Liver (tissue), 9 donors: ENCODE data around the gene GSE1. TPM values are rescaled to one million over a fixed set of nuclear protein-coding genes. Genes with fewer than 3 reads are reported as not detected.

Experiments
- DNase-seq: peaks from one replicate; pipeline ENCODE4 v3.0.0-alpha.2; 2017; ENCODE audit warnings: low spot score
- H3K27ac ChIP-seq, 2 donors: one replicate each; pipeline ENCODE4 v1.7.0; 2013; ENCODE audit warnings: inconsistent platforms in 2 of 2, low read length in 2 of 2, control low read depth in 1 of 2, low read depth in 1 of 2, mild to moderate bottlenecking in 1 of 2
- H3K27me3 ChIP-seq, 4 donors: one replicate each; pipeline versions ENCODE4 v1.6.1 to v1.7.0; 2013; ENCODE audit warnings: low read length in 3 of 4, inconsistent platforms in 1 of 4, mild to moderate bottlenecking in 1 of 4, moderate library complexity in 1 of 4; ENCODE audit not compliant: control insufficient read depth in 4 of 4, insufficient read depth in 4 of 4
- H3K36me3 ChIP-seq, 4 donors: one replicate each; pipeline versions ENCODE4 v1.6.1 to v1.7.0; 2013; ENCODE audit warnings: low read length in 3 of 4, mild to moderate bottlenecking in 3 of 4, low read depth in 1 of 4, moderate library complexity in 1 of 4; ENCODE audit not compliant: control insufficient read depth in 4 of 4, insufficient read depth in 3 of 4
- H3K4me1 ChIP-seq, 4 donors: one replicate each; pipeline versions ENCODE4 v1.6.1 to v1.7.0; 2013; ENCODE audit warnings: low read length in 3 of 4, mild to moderate bottlenecking in 3 of 4, moderate library complexity in 1 of 4; ENCODE audit not compliant: control insufficient read depth in 4 of 4, insufficient read depth in 4 of 4
- H3K4me3 ChIP-seq, 3 donors: one replicate each; pipeline versions ENCODE4 v1.6.1 to v1.7.0; 2013; ENCODE audit warnings: low read length in 3 of 3, control low read depth in 1 of 3, low read depth in 1 of 3, mild to moderate bottlenecking in 1 of 3
- H3K9ac ChIP-seq, 2 donors: one replicate each; pipeline ENCODE4 v1.7.0; 2013; ENCODE audit warnings: low read length in 2 of 2, mild to moderate bottlenecking in 2 of 2, moderate library complexity in 2 of 2, control low read depth in 1 of 2, low read depth in 1 of 2
- H3K9me3 ChIP-seq, 4 donors: one replicate each; pipeline versions ENCODE4 v1.6.1 to v1.7.0; 2013; ENCODE audit warnings: low read length in 3 of 4; ENCODE audit not compliant: control insufficient read depth in 4 of 4
- ATF3 ChIP-seq: IDR thresholded peaks from 2 replicates; pipeline ENCODE4 v1.6.1; 2016; ENCODE audit warnings: antibody characterized with exemption
- CTCF ChIP-seq: fragments of 150-350 bp; IDR thresholded peaks from 2 replicates; pipeline ENCODE4 v1.5.1; 2017; ENCODE audit warnings: improper control_type of control experiment, low read depth, low read length; ENCODE audit not compliant: missing input control
- EGR1 ChIP-seq, 2 donors: IDR thresholded peaks; 2 replicates each; pipeline ENCODE4 v1.6.1; 2016 to 2018; ENCODE audit warnings: antibody characterized with exemption in 2 of 2, low read depth in 2 of 2
- FOXA1 ChIP-seq: IDR thresholded peaks from 2 replicates; pipeline ENCODE4 v1.6.1; 2016; ENCODE audit warnings: antibody characterized with exemption
- FOXA2 ChIP-seq: IDR thresholded peaks from 2 replicates; pipeline ENCODE4 v1.6.1; 2016; ENCODE audit warnings: antibody characterized with exemption
- GABPA ChIP-seq, 2 donors: IDR thresholded peaks in 1 of 2; conservative IDR thresholded peaks in 1 of 2; 2 replicates each; pipeline ENCODE4 v1.6.1; 2016; ENCODE audit warnings: antibody characterized with exemption in 2 of 2, mild to moderate bottlenecking in 1 of 2, moderate library complexity in 1 of 2
- HNF4A ChIP-seq, 2 donors: conservative IDR thresholded peaks; 2 replicates each; pipeline ENCODE4 v1.6.1; 2016; ENCODE audit warnings: antibody characterized with exemption in 2 of 2, mild to moderate bottlenecking in 2 of 2
- HNF4G ChIP-seq: IDR thresholded peaks from 2 replicates; pipeline ENCODE4 v1.6.1; 2016; ENCODE audit warnings: antibody characterized with exemption
- JUND ChIP-seq, 2 donors: IDR thresholded peaks; 2 replicates each; pipeline ENCODE4 v1.6.1; 2016; ENCODE audit warnings: antibody characterized with exemption in 2 of 2
- MAX ChIP-seq: IDR thresholded peaks from 2 replicates; pipeline ENCODE4 v1.6.1; 2016; ENCODE audit warnings: antibody characterized with exemption
- NR2F2 ChIP-seq: IDR thresholded peaks from 2 replicates; pipeline ENCODE4 v1.6.1; 2016; ENCODE audit warnings: antibody characterized with exemption
- RAD21 ChIP-seq, 2 donors: IDR thresholded peaks; 2 replicates each; pipeline ENCODE4 v1.6.1; 2016; ENCODE audit warnings: antibody characterized with exemption in 2 of 2, mild to moderate bottlenecking in 2 of 2
- RXRA ChIP-seq, 2 donors: IDR thresholded peaks; 2 replicates each; pipeline ENCODE4 v1.6.1; 2017 to 2018; ENCODE audit warnings: antibody characterized with exemption in 2 of 2, mild to moderate bottlenecking in 1 of 2
- SP1 ChIP-seq: IDR thresholded peaks from 2 replicates; pipeline ENCODE4 v1.6.1; 2018; ENCODE audit warnings: antibody characterized with exemption, mild to moderate bottlenecking
- TAF1 ChIP-seq: conservative IDR thresholded peaks from 2 replicates; pipeline ENCODE4 v1.6.1; 2016; ENCODE audit warnings: antibody characterized with exemption, mild to moderate bottlenecking
- YY1 ChIP-seq: IDR thresholded peaks from 2 replicates; pipeline ENCODE4 v1.6.1; 2016; ENCODE audit warnings: antibody characterized with exemption, mild to moderate bottlenecking
- WGBS: extraction: QIAGEN DNeasy Blood & Tissue Kit; methylation state at CpG from one replicate; pipeline ENCODE4 v1.1.7; 2013; 5-methylcytosine and 5-hydroxymethylcytosine counted together
- polyA plus RNA-seq, 2 donors: library from polyadenylated mRNA; stranded (reverse) in 1 of 2; unstranded in 1 of 2; fragments of 200-250 nt in 1 of 2; fragments of >200 nt in 1 of 2; fragmentation: Nextera tagmentation in 1 of 2; extraction: Ambion mirVana in 1 of 2; gene quantifications; one replicate each; pipeline versions ENCODE4 v1.2.1 to v1.2.3, GENCODE V29; 2013 to 2015
- total RNA-seq, 2 donors: library from RNA; depleted of rRNA; stranded (reverse); fragments of >200 nt; gene quantifications; one replicate each; pipeline ENCODE4 v1.2.3, GENCODE V29; 2014
- TF ChIP-seq, protein P1 (sequence below): IDR thresholded peaks from 2 replicates; pipeline ENCODE4 v1.6.1; 2016; ENCODE audit warnings: antibody characterized with exemption, mild to moderate bottlenecking
- TF ChIP-seq, protein P2 (sequence below): IDR thresholded peaks from 2 replicates; pipeline ENCODE4 v1.6.1; 2016; ENCODE audit warnings: antibody characterized with exemption
- donor health status: healthy.
- donor health status: healthy.
- donor health status: healthy.
- donor health status: healthy.
- donor health status: healthy.

Gene GSE1
- total and polyA plus RNA-seq, 4 donors, result 9.9 to 37.7 (median 25.2) TPM

GRCh38 chr16:85620374-85620773 lies 7.3 kb downstream of the GSE1 start:
- Histone ChIP-seq H3K27ac (no peak overlapping the region), H3K27me3 (no peaks in the 10 kb centered on the region), H3K9me3 (no peaks in the 10 kb centered on the region), H3K4me1 (peaks cover 18 to 70% (median 40%) of the 10 kb centered on the region in 4 donors), H3K36me3 (no peaks in the 10 kb centered on the region), H3K4me3 (no peak overlapping the region), H3K9ac (no peak overlapping the region)
- TF ChIP-seq MAX, result no peak
- TF ChIP-seq EGR1 (IDR thresholded peaks at IDR 0.05; ENCODE audit: low read depth in 2 of 2), result no peak
- no peak for TF ChIP-seq JUND (IDR thresholded peaks at IDR 0.05)
- TF ChIP-seq, protein P1, sequence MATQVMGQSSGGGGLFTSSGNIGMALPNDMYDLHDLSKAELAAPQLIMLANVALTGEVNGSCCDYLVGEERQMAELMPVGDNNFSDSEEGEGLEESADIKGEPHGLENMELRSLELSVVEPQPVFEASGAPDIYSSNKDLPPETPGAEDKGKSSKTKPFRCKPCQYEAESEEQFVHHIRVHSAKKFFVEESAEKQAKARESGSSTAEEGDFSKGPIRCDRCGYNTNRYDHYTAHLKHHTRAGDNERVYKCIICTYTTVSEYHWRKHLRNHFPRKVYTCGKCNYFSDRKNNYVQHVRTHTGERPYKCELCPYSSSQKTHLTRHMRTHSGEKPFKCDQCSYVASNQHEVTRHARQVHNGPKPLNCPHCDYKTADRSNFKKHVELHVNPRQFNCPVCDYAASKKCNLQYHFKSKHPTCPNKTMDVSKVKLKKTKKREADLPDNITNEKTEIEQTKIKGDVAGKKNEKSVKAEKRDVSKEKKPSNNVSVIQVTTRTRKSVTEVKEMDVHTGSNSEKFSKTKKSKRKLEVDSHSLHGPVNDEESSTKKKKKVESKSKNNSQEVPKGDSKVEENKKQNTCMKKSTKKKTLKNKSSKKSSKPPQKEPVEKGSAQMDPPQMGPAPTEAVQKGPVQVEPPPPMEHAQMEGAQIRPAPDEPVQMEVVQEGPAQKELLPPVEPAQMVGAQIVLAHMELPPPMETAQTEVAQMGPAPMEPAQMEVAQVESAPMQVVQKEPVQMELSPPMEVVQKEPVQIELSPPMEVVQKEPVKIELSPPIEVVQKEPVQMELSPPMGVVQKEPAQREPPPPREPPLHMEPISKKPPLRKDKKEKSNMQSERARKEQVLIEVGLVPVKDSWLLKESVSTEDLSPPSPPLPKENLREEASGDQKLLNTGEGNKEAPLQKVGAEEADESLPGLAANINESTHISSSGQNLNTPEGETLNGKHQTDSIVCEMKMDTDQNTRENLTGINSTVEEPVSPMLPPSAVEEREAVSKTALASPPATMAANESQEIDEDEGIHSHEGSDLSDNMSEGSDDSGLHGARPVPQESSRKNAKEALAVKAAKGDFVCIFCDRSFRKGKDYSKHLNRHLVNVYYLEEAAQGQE, result no peak
- TF ChIP-seq ATF3, result no peak
- TF ChIP-seq HNF4G, result no peak
- TF ChIP-seq FOXA1, result no peak
- TF ChIP-seq TAF1, result no peak
- WGBS, result 97% methylated on average over 16 of the region's 16 CpGs
- DNase-seq, result peak; percentile 53

DNA sequence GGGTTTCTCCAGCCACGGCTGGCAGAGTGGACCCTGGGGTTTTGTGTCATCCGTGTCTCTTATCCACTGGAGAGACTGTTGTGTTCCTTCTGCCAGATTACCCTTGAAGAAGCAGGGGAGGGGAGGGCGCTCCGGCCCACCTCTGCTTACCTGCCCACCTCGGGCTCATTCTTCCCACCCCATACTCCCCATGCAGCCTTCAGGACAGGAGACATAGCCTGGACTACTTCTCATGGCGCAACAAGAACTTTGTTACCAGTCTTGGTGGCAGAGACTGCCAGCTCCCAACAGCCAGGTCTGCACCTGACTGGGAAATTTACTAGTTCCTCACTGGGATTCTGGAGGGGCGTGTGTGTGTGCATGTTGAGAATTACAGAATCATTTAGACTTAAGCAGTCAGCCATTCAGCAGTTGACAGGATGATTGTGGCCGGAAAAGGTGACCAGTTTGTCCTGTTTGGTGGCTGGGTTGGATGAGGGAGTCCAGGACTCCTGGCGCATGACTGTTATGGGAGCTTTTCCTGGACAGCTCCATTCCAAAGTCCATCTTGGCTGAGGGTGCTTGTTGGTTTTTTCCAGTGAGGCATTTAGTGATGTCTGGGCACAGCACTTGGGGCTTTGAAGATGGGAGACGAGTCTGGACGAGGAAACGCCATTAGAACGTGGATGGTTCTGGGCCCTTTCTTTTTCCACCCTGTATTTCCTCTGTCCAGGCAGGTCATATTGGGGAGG lies 8.7 kb downstream of the GSE1 start:
- no peak overlapping the region for H3K9ac ChIP-seq
- no peaks in the 10 kb centered on the region for H3K9me3 ChIP-seq
- H3K27ac ChIP-seq, result peak overlapping the region; percentile 44 to 58
- H3K36me3 ChIP-seq, result no peaks in the 10 kb centered on the region
- no peak overlapping the region for H3K4me3 ChIP-seq
- 59% methylated on average over 13 of the region's 13 CpGs for WGBS
- H3K4me1 ChIP-seq, result peaks cover 17 to 68% (median 32%) of the 10 kb centered on the region in 4 donors
- TF ChIP-seq CTCF (no peak), RAD21 (IDR thresholded peaks at IDR 0.05) (peak in 1 of 2 donors; percentile 50), FOXA1 (no peak), FOXA2 (peak; percentile 30), EGR1 (IDR thresholded peaks at IDR 0.05; ENCODE audit: low read depth in 2 of 2) (peak in 1 of 2 donors; percentile 84), TAF1 (no peak), HNF4A (conservative IDR thresholded peaks at IDR 0.05) (peak; percentile 95 to 96), YY1 (peak; percentile 69), GABPA (IDR thresholded peaks at IDR 0.05 in 1 of 2, conservative IDR thresholded peaks at IDR 0.05 in 1 of 2) (no peak), RXRA (IDR thresholded peaks at IDR 0.05) (peak; percentile 78 to 82), NR2F2 (no peak), MAX (no peak), HNF4G (peak; percentile 93), JUND (IDR thresholded peaks at IDR 0.05) (peak; percentile 68 to 91), ATF3 (no peak), SP1 (peak; percentile 90)
- TF ChIP-seq, protein P1, result peak; percentile 95
- TF ChIP-seq, protein P2, sequence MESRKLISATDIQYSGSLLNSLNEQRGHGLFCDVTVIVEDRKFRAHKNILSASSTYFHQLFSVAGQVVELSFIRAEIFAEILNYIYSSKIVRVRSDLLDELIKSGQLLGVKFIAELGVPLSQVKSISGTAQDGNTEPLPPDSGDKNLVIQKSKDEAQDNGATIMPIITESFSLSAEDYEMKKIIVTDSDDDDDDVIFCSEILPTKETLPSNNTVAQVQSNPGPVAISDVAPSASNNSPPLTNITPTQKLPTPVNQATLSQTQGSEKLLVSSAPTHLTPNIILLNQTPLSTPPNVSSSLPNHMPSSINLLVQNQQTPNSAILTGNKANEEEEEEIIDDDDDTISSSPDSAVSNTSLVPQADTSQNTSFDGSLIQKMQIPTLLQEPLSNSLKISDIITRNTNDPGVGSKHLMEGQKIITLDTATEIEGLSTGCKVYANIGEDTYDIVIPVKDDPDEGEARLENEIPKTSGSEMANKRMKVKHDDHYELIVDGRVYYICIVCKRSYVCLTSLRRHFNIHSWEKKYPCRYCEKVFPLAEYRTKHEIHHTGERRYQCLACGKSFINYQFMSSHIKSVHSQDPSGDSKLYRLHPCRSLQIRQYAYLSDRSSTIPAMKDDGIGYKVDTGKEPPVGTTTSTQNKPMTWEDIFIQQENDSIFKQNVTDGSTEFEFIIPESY, result no peak
- DNase-seq, result no peak
- H3K27me3 ChIP-seq, result no peaks in the 10 kb centered on the region
